ACC112 (cell line): ENCODE measurements around the gene NTSR1.

Experiments
- H2AFZ ChIP-seq: fragments of 200-600 bp; sonication (generic); one replicate; pipeline ENCODE4 v1.6.0; 2017; ENCODE audit warnings: antibody characterized with exemption, low read length; ENCODE audit not compliant: unreplicated experiment
- H3K27ac ChIP-seq: fragments of 200-600 bp; sonication (generic); 2 replicates; pipeline ENCODE4 v1.5.1; 2014; ENCODE audit warnings: low read depth, mild to moderate bottlenecking, antibody characterized with exemption, low read length, moderate library complexity
- H3K27me3 ChIP-seq: fragments of 200-600 bp; sonication (generic); 2 replicates; pipeline ENCODE4 v1.6.1; 2014; ENCODE audit warnings: mild to moderate bottlenecking, antibody characterized with exemption, low read length, moderate library complexity, mixed read lengths; ENCODE audit not compliant: insufficient read depth
- H3K36me3 ChIP-seq: fragments of 200-600 bp; sonication (generic); 2 replicates; pipeline ENCODE4 v1.6.1; 2016; ENCODE audit warnings: mild to moderate bottlenecking, antibody characterized with exemption, low read length, moderate library complexity, mixed read lengths; ENCODE audit not compliant: insufficient read depth
- H3K4me1 ChIP-seq: fragments of 200-600 bp; sonication (generic); one replicate; pipeline ENCODE4 v1.6.1; 2016; ENCODE audit warnings: low read length, mixed read lengths; ENCODE audit not compliant: insufficient read depth, unreplicated experiment, control insufficient read depth
- H3K4me3 ChIP-seq: fragments of 200-600 bp; sonication (generic); 2 replicates; pipeline ENCODE4 v1.5.1; 2014; ENCODE audit warnings: mild to moderate bottlenecking, low read depth, low read length
- H3K79me2 ChIP-seq: fragments of 200-600 bp; sonication (generic); one replicate; pipeline ENCODE4 v1.6.0; 2016; ENCODE audit warnings: low read length; ENCODE audit not compliant: control insufficient read depth, unreplicated experiment, insufficient read depth

Gene NTSR1

DNA sequence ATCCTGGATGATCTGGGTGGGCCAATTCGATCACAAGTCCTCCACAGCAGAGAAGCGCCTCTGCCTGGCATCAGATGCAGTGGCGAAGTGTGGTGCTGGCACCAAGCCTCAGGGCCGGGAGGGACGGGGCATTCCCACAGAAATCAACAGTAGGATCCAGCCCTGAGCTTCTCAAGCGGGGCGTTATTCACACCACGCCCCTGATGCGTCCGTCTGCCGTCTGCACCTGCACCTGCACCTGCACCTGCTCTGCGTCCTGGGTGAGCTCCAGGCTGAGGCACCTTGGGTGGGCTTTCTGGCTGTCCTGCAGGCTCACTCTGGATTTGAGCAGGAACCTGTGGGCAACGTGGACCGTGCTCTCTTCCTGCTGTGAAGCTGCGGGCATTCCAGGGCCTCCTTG is 13.8 kb upstream of the NTSR1 start:
- Histone ChIP-seq H3K27me3 (peaks cover 15% of the 10 kb centered on the region; the same call in 1 of the 2 replicates), H3K4me1 (no peaks in the 10 kb centered on the region), H3K27ac (no peak overlapping the region), H2AFZ (no peak overlapping the region), H3K4me3 (no peak overlapping the region), H3K36me3 (no peaks in the 10 kb centered on the region), H3K79me2 (no peaks in the 10 kb centered on the region)

DNA sequence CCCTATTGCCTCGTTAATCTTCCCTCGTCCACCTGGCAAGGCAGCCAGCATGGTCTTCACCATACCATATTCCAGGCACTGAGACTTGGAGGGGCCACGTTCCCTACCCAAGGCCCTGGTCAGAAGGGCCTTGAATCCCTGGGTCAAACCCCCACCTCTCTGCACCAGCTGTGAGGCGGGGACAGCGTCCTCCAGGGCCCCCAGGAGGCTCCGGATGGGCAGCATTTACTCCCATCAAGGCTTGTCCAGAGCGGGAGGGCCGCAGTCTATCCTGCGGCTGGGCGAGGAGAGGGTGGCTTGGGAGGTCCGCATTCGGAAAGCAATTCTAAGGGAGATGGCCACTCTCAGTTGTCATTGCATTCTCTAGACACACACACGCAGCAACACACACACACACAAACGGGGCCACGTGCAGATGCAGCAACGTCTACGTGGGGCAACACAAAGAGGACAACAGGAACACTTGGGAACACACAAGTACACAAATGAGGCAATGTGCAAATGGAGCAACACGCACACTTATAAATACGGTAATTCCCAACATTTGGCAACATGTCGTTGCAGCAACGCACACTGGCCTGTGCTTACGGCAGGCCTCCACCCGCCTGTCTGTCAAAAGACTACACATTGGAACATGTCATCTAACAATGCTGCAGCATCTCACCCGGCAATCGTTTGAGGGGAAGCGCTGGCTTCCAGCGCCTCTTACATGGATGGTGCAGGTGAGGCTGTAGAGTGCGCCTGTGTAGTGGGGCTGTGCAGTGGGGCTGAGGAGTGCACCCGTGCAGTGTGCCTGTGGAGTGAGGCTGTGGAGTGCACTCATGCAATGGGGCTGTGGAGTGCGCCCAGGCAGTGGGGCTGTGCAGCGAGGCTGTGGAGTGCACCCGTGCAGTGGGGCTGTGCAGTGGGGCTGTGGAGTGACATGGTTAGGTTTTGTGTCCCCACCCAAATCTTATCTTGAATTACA is 12.9 kb upstream of the NTSR1 start:
- no peaks in the 10 kb centered on the region for H3K79me2 ChIP-seq
- H3K4me3 ChIP-seq, result no peak overlapping the region
- H3K27ac ChIP-seq, result no peak overlapping the region
- peaks cover 15% of the 10 kb centered on the region; the same call in 1 of the 2 replicates for H3K27me3 ChIP-seq
- H3K36me3 ChIP-seq, result no peaks in the 10 kb centered on the region
- H3K4me1 ChIP-seq, result no peaks in the 10 kb centered on the region
- no peak overlapping the region for H2AFZ ChIP-seq

DNA sequence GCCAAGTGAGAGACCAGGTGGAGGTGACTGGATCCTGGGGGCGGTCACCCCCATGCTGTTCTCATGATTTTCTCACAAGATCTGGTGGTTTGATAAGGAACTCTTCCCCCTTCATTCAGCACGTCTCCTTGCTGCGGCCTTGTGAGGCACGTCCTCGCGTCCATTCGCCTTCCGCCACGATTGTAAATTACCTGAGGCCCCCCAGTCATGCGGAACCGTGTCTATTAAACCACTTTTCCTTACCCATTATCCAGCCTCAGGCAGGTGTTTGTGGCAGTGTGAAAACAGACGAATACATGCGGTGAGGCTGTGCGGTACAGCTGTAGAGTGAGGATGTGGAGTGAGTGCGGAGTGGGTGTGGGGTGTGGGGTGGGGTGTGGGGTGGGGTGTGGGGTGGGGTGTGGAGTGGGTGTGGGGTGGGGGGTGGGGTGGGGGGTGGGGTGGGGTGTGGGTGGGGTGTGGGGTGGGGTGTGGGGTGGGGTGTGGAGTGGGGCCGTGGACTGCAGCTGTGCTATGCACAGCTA is 12.1 kb upstream of the NTSR1 start:
- H3K4me3 ChIP-seq, result no peak overlapping the region
- H3K79me2 ChIP-seq, result no peaks in the 10 kb centered on the region
- H3K27me3 ChIP-seq, result peaks cover 15% of the 10 kb centered on the region; the same call in 1 of the 2 replicates
- H3K36me3 ChIP-seq, result no peaks in the 10 kb centered on the region
- H3K27ac ChIP-seq, result no peak overlapping the region
- H2AFZ ChIP-seq, result no peak overlapping the region
- H3K4me1 ChIP-seq, result no peaks in the 10 kb centered on the region

DNA sequence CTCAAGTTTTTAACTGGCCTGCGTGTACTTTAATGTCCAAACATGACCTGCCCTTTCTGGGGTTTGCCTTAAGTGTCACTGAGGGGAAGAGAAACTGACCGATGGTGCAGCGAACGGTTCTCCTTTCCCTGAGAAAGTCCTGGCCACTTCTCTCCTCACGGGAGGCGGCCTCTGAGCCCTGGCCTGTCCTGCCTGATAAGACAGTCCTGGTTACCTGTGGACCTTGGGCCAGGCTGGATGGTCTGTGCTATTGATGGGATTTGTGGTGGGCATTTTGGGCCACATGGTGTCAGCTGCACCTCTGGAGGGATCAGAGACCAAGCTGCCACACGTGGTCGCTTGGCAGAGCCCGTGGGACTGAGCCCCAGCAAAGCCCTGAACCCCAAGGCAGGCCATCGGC is 11.6 kb upstream of the NTSR1 start:
- Histone ChIP-seq H3K27ac (no peak overlapping the region), H2AFZ (no peak overlapping the region), H3K36me3 (no peaks in the 10 kb centered on the region), H3K4me1 (no peaks in the 10 kb centered on the region), H3K27me3 (peaks cover 15% of the 10 kb centered on the region; the same call in 1 of the 2 replicates), H3K79me2 (no peaks in the 10 kb centered on the region), H3K4me3 (no peak overlapping the region)

- H3K4me1 ChIP-seq, result no peaks in the 10 kb centered on the region
- no peak overlapping the region for H2AFZ ChIP-seq
- no peaks in the 10 kb centered on the region for H3K79me2 ChIP-seq
- no peak overlapping the region for H3K27ac ChIP-seq
- peaks cover 15% of the 10 kb centered on the region; the same call in 1 of the 2 replicates for H3K27me3 ChIP-seq
- H3K36me3 ChIP-seq, result no peaks in the 10 kb centered on the region
- no peak overlapping the region for H3K4me3 ChIP-seq
These were observed 11.1 kb upstream of the NTSR1 start for GRCh38 chr20:62697468-62697912.

DNA sequence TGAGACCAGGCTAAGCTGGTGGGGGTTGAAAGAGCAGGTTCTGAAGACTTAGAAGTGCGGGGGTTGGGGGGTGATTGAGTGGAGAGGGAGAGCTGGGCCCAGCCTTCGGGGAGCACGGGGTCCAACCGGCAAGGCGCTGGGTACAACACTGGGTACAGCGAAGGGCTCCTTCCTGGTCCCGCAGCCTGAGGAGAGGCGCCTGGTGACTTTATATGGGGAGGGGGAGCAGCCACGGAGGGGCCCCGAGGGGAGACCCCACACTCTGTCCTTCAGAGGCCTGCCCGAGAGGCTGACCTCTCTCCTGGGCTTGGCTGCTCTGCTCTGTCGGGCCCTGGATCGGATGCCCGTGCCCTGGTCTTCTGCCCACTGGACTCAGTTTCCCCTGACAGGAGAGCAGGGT is 10.4 kb upstream of the NTSR1 start:
- peaks cover 3% of the 10 kb centered on the region for H3K4me1 ChIP-seq
- H3K4me3 ChIP-seq, result no peak overlapping the region
- H2AFZ ChIP-seq, result no peak overlapping the region
- no peaks in the 10 kb centered on the region for H3K36me3 ChIP-seq
- H3K27ac ChIP-seq, result no peak overlapping the region
- no peaks in the 10 kb centered on the region for H3K79me2 ChIP-seq
- peaks cover 14% of the 10 kb centered on the region; the same call in 1 of the 2 replicates for H3K27me3 ChIP-seq

GRCh38 chr20:62699296-62699695 is 9.3 kb upstream of the NTSR1 start:
- Histone ChIP-seq H3K4me3 (no peak overlapping the region), H3K4me1 (peaks cover 13% of the 10 kb centered on the region), H3K27me3 (peaks cover 8% of the 10 kb centered on the region; the same call in 1 of the 2 replicates), H3K79me2 (no peaks in the 10 kb centered on the region), H3K27ac (no peak overlapping the region), H3K36me3 (no peaks in the 10 kb centered on the region), H2AFZ (no peak overlapping the region)

- H3K4me3 ChIP-seq, result no peak overlapping the region
- H3K79me2 ChIP-seq, result no peaks in the 10 kb centered on the region
- no peaks in the 10 kb centered on the region for H3K36me3 ChIP-seq
- H2AFZ ChIP-seq, result no peak overlapping the region
- 0 out of 2 replicates have a peak, but pooled peaks cover 8% of the 10 kb centered on the region for H3K27me3 ChIP-seq
- no peak overlapping the region for H3K27ac ChIP-seq
- peaks cover 17% of the 10 kb centered on the region for H3K4me1 ChIP-seq
These were observed 8.9 kb upstream of the NTSR1 start for GRCh38 chr20:62699741-62700140.

DNA sequence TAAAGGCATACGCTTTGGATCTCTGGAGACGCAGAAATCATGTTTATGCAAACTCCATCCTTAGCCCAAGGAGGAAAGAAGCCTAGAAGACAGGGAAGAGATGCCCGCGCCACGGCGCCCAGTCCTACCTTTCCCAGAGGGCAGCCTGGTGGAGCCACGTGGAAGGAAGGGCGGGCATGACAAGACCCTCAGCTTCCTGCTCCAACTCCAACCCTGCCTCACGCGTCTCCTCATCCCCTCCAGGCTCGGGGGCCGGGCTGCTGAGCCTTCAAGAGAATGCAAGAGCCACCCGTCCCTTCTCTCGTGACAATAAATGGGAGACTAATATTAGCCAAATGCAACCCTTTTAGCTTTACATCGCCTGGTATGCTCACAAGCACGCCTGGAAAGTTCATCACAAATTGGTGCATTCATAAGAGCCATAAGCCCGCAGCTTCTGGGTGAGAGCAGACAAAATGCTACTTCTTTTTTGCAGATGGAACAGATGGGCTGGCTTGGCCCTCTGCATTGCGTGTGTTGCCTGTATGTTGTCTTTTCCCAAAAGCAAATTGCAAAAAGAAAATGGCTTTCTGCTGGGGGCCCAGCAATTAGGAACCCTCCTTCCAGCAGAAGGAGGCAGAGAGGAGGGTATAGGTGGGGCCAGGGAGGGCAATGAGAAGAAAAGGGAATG is 8.2 kb upstream of the NTSR1 start:
- H3K4me1 ChIP-seq, result peaks cover 23% of the 10 kb centered on the region

GRCh38 chr20:62701161-62702012 is 7.2 kb upstream of the NTSR1 start:
- no peaks in the 10 kb centered on the region for H3K36me3 ChIP-seq
- H3K27ac ChIP-seq, result no peak overlapping the region
- H3K79me2 ChIP-seq, result no peaks in the 10 kb centered on the region
- no peak overlapping the region for H2AFZ ChIP-seq
- H3K4me3 ChIP-seq, result no peak overlapping the region
- H3K4me1 ChIP-seq, result peaks cover 23% of the 10 kb centered on the region
- H3K27me3 ChIP-seq, result no peaks in the 10 kb centered on the region

More for the DNA sequence above, 8.2 kb upstream of the NTSR1 start:
- H3K27ac ChIP-seq, result no peak overlapping the region
- H2AFZ ChIP-seq, result no peak overlapping the region
- no peaks in the 10 kb centered on the region for H3K79me2 ChIP-seq
- no peaks in the 10 kb centered on the region for H3K36me3 ChIP-seq
- H3K4me3 ChIP-seq, result no peak overlapping the region
- 0 out of 2 replicates have a peak, but pooled peaks cover 2% of the 10 kb centered on the region for H3K27me3 ChIP-seq
